GM12892 (cell line): ENCODE results near the gene LYPLAL1.

Source experiments
- POLR2A ChIP-seq: IDR thresholded peaks from 2 replicates; pipeline ENCODE4 v1.6.1; 2011; ENCODE audit warnings: low read depth, low read length, control low read depth
- POLR2AphosphoS5 ChIP-seq: IDR thresholded peaks from 2 replicates; pipeline ENCODE4 v1.6.1; 2011; ENCODE audit warnings: low read depth, low read length, control low read depth
- TAF1 ChIP-seq: IDR thresholded peaks from 2 replicates; pipeline ENCODE4 v1.6.1; 2011; ENCODE audit warnings: low read depth, mild to moderate bottlenecking, control low read depth, low read length, borderline replicate concordance

GRCh38 chr1:219173434-219173757 is 282 bp upstream of the LYPLAL1 start:
- TF ChIP-seq POLR2AphosphoS5 (no peak), POLR2A (no peak), TAF1 (no peak)
